Right atrium auricular region (tissue), 2 donors: ENCODE data around the gene DENND2D. TPM values are rescaled to one million over a fixed set of nuclear protein-coding genes. Genes with fewer than 3 reads are reported as not detected.
A peak's percentile ranks its signal among the peaks of the same experiment; 100 is the strongest.

Experiments used
- DNase-seq: peaks from one replicate; pipeline ENCODE4 v3.0.0-alpha.2; 2019; ENCODE audit warnings: low spot score
- H3K27ac ChIP-seq, 2 donors: fragments of 200-600 bp; sonication (generic); 1 replicate in 1 of 2; 2 replicates in 1 of 2; pipeline ENCODE4 v1.5.1; 2016 to 2019
- H3K27me3 ChIP-seq, 2 donors: fragments of 200-600 bp; sonication (generic); one replicate each; pipeline versions ENCODE4 v1.5.1 to v1.6.0; 2017 to 2019
- H3K36me3 ChIP-seq: fragments of 200-600 bp; sonication (generic); one replicate; pipeline ENCODE4 v1.5.1; 2016
- H3K4me1 ChIP-seq, 2 donors: fragments of 200-600 bp; sonication (generic); one replicate each; pipeline versions ENCODE4 v1.5.1 to v1.6.0; 2017 to 2019
- H3K4me3 ChIP-seq, 2 donors: fragments of 200-600 bp; sonication (generic); 1 replicate in 1 of 2; 2 replicates in 1 of 2; pipeline ENCODE4 v1.5.1; 2017 to 2019; ENCODE audit warnings: mild to moderate bottlenecking in 1 of 2, moderate library complexity in 1 of 2
- H3K9me3 ChIP-seq, 2 donors: fragments of 200-600 bp; sonication (generic); one replicate each; pipeline ENCODE4 v1.5.1; 2019
- total RNA-seq, 2 donors: library from RNA; depleted of rRNA; stranded (reverse); fragments of >200 nt; gene quantifications; one replicate each; pipeline ENCODE4 v1.1.0, GENCODE V29; 2016
- TF ChIP-seq, protein P1 (sequence below), 2 donors: fragments of 200-600 bp; sonication (generic); IDR thresholded peaks; one replicate each; pipeline ENCODE4 v1.5.1; 2019; ENCODE audit warnings: antibody characterized with exemption in 2 of 2

DENND2D gene
- total RNA-seq, 2 donors from 2014 or later = 1.7 to 5.7 TPM

DNA sequence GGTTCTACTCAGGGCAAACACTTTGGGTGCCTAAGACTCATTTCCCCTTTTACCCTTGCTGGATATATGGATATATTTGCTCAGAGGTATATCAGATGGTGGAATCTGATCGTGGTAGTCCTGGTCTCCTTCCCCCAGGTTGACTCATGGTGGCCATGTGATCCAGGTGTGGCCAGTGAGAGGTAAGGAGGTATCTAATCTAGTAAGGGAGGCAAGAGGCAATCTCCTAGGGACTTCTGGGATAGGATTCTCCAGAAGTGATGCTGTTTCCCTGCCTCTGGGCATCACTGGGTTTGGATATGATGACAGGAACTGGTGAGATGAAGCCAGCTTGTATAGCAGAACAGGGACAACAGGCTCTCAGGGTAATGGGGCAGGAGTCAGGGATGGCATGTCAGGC, 8.5 kb upstream of the DENND2D start:
- Histone ChIP-seq H3K4me3 (no peak overlapping the region), H3K27me3 (no peaks in the 10 kb centered on the region), H3K36me3 (no peaks in the 10 kb centered on the region), H3K27ac (no peak overlapping the region), H3K9me3 (no peaks in the 10 kb centered on the region), H3K4me1 (peaks cover 0 to 7% of the 10 kb centered on the region in 2 donors)
- TF ChIP-seq, protein P1, sequence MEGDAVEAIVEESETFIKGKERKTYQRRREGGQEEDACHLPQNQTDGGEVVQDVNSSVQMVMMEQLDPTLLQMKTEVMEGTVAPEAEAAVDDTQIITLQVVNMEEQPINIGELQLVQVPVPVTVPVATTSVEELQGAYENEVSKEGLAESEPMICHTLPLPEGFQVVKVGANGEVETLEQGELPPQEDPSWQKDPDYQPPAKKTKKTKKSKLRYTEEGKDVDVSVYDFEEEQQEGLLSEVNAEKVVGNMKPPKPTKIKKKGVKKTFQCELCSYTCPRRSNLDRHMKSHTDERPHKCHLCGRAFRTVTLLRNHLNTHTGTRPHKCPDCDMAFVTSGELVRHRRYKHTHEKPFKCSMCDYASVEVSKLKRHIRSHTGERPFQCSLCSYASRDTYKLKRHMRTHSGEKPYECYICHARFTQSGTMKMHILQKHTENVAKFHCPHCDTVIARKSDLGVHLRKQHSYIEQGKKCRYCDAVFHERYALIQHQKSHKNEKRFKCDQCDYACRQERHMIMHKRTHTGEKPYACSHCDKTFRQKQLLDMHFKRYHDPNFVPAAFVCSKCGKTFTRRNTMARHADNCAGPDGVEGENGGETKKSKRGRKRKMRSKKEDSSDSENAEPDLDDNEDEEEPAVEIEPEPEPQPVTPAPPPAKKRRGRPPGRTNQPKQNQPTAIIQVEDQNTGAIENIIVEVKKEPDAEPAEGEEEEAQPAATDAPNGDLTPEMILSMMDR (IDR thresholded peaks at IDR 0.05) = no peak
- DNase-seq = peak; percentile 30

DNA sequence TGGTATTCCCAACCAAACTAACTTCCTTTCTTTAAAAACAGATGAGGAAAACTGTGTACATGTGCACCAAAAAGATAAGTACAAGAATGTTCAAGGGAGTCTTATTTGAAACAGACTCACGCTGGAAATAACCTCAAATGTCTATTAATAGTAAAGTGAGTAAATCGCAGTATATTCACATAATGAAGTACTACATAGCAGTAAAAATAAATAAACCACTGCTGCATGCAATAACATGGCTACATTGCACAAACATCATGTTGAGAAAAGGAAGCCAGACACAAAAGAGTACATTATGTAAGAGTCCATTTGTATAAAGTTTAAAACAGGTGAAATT, 5.2 kb upstream of the DENND2D start:
- peaks cover 0 to 13% of the 10 kb centered on the region in 2 donors for H3K4me1 ChIP-seq

DNA sequence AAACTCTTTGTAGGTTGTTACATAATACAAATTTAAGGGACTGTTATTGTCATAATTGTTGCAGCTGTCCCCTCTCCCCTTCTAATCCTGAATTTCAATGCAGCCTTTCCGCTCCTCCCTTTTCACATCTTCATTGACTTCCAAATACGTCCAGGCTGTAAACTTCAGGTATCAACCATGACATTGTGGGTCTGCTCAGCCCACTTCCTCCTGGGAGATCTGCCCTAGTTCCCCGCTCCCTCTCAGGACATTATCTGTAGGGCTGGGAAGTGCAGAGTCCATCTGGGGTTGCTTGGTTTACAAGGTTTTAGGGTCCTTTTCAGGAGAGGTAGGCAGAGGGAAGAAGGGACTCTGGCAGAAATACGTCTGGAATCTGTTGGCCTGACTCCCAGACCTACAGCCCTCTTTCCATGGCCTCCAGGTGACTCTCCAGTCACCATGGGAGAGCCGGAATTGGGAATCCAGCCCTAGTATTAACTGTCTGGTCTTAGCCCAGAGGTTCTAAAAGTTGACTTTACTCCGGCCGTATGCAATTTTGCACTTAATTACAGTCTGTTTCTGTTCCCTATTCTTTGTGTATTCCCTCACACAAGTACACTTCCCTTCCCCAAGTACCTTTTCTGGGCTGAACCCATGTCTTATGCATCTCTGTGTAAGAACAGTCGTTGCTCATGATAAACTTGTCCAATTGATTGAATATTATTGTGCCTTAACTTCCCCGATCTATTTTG, 4.7 kb upstream of the DENND2D start:
- TF ChIP-seq, protein P1 (IDR thresholded peaks at IDR 0.05) = no peak
- Histone ChIP-seq H3K4me3 (no peak overlapping the region), H3K36me3 (no peaks in the 10 kb centered on the region), H3K27me3 (no peaks in the 10 kb centered on the region), H3K4me1 (peaks cover 0 to 13% of the 10 kb centered on the region in 2 donors), H3K9me3 (no peaks in the 10 kb centered on the region), H3K27ac (no peak overlapping the region)
- peak; percentile 30 for DNase-seq

More for the DNA sequence above, 5.2 kb upstream of the DENND2D start:
- TF ChIP-seq, protein P1 (IDR thresholded peaks at IDR 0.05) = no peak
- no peak overlapping the region for H3K27ac ChIP-seq
- H3K4me3 ChIP-seq = no peak overlapping the region
- H3K9me3 ChIP-seq = no peaks in the 10 kb centered on the region
- no peak for DNase-seq
- H3K36me3 ChIP-seq = no peaks in the 10 kb centered on the region
- H3K27me3 ChIP-seq = no peaks in the 10 kb centered on the region

DNA sequence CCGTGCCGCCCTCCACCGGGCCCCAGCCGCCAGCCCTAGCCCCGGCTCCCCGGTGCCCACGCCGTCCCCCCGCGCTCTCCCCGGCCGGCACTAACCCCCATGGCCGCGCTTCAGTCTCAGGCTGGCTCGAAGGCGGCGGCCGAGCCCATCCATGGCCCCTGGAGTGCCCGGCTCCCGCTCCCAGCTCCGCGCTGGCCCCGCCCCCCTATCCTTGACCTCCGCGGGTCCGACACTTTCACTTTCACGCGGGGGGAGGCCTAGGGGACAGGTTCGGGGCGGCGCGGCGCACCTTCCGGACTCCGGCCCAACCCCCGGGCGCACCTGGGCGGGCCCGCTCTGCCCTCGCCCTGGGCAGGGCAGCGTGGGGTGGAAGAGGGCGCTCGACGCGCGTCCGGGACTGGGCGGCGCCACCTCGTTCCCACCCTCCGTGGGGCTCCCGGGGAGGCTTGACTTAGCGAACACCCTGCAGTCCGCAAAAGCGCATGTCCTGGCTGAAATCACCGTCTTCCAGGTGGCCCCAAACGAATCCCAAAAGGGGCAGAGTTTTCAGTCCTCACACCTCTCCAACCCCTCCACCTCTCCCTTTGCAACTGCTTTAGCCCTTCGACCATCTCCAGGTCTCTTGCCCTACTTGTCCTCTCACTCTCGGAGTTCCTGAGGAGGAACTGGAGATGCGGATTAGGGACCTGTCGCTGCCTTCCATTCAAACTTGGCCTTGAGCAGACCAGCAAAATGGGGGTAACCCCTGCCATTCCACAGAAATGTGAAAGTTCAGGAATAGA, 3.9 kb upstream of the DENND2D start:
- Histone ChIP-seq H3K27me3 (no peaks in the 10 kb centered on the region), H3K36me3 (no peaks in the 10 kb centered on the region), H3K4me1 (peaks cover 0 to 13% of the 10 kb centered on the region in 2 donors), H3K27ac (peak overlapping the region; percentile 29 to 61), H3K4me3 (peak overlapping the region; percentile 40 to 64), H3K9me3 (no peaks in the 10 kb centered on the region)
- peak; percentile 59 for DNase-seq
- TF ChIP-seq, protein P1 (IDR thresholded peaks at IDR 0.05) = no peak

DNA sequence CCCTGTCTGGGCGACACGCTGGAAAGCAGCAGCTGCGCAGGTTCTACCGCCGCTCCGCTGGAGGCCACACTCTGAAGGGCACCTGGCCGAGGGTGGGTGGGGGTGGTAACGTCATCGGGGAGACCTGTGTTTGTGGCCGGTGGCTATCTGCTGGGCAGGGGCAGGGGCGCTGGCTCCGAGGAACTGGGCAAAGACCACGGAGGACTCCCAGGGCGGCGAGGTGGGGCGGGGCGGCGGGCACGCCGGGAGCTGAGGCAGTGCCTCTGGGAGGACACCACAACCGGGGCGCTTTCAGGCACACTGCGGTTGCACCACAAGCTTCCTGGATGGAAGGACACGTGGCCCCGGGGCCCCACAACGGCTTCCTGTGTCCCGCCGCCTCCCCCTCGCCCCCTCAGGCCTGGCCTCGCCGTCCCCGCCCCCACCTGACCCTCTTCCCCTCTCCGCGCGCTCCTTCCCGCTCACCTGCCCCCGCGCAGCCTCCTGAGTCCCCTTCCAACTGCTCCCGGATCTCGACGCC, 3.3 kb upstream of the DENND2D start:
- TF ChIP-seq, protein P1 (IDR thresholded peaks at IDR 0.05) = no peak
- no peaks in the 10 kb centered on the region for H3K9me3 ChIP-seq
- peaks cover 0 to 13% of the 10 kb centered on the region in 2 donors for H3K4me1 ChIP-seq
- peak overlapping the region; percentile 40 to 64 for H3K4me3 ChIP-seq
- peak; percentile 75 for DNase-seq
- H3K27me3 ChIP-seq = no peaks in the 10 kb centered on the region
- peak overlapping the region; percentile 29 to 61 for H3K27ac ChIP-seq
- no peaks in the 10 kb centered on the region for H3K36me3 ChIP-seq
